LHCN-M2 (cell line): ENCODE measurements around the gene HLA-A. TPM values are rescaled to one million over a fixed set of nuclear protein-coding genes. Genes with fewer than 3 reads are reported as not detected.
"Not testable (repeated sequence)": the region's sequence is repeated elsewhere in the genome, so short reads cannot be mapped to it uniquely, and the experiment has no call there.

ENCODE experiments used
- DNase-seq: peaks from one replicate; pipeline ENCODE4 v3.0.0-alpha.2; 2012; ENCODE audit warnings: low read depth
- polyA plus RNA-seq: library from polyadenylated mRNA; unstranded; fragments of >200 nt; gene quantifications from one replicate; pipeline ENCODE4 v1.2.1, GENCODE V29; 2012; ENCODE audit warnings: missing spikeins
- total RNA-seq: library from RNA; depleted of rRNA; stranded (reverse); fragments of >200 nt; gene quantifications from 2 replicates; pipeline ENCODE4 v1.2.3, GENCODE V29; 2014; rRNA removed

HLA-A gene
- 412 and 438 TPM in 2 replicates for total RNA-seq
- polyA plus RNA-seq, result 309 TPM

- DNase-seq, result peak; percentile 94
Measured at GRCh38 chr6:29942275-29943052, at the start of gene HLA-A. Gene HLA-A, plus strand, starts transcription at chr6:29942532. Its CDS starts 22 bp downstream, at chr6:29942554.

DNA sequence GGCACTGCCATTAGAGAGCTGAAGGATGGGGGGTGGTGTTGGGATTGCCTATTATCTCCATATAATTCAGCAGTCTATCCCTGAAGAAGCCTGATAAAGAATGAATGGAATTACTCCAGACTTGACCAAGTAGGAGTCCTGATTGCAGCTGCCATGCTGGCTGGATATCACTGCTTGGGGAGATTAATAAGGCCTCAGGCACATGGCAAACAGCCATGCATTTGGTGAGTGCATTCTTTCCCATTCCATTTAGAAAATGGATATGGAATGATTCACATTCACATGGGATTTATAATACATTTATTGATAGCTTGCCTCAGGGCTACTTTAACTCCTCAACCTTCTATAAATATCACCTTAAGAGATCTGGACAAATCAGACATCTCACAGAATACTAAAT lies 49.6 kb upstream of the HLA-A start:
- DNase-seq, result no peak

- DNase-seq, result no peak
Measured at GRCh38 chr6:29899281-29899680, 43.1 kb upstream of the HLA-A start.

GRCh38 chr6:29905286-29905685 lies 37.0 kb upstream of the HLA-A start:
- no peak for DNase-seq

DNA sequence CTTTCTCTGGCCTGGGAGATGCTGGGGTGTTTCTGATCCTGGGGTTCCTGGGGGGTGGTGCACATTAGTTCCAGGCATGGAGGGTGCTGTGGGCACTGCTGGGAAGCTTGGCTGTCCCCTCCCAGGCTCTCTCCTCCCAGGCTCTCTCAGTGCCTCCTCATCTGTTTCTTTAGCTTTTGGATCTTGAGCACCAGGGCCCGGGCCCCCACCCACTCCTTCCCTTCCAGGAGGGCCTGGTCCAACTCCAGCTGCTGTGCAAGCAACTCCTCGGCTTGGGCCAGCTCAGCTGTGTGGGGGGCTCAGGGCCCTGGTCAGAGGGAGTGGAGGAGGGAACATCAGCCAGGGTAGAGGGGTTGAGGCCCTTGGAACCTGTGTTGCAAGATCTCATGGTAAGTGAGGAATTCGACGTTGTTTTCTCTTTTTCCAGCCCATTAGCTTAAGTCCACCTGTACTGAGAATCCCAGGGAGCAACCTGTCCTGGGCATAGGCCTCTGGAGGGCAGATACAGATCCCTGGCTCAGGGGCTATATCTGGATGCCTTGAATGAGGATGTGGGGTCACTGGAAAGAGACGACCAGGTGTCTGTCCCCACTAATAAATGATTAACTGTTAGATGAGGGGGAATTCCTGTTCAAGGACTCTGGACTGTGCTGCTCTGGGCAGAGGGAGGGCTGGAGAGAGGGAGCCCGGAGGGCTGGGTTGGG lies 34.5 kb upstream of the HLA-A start:
- no peak for DNase-seq

DNA sequence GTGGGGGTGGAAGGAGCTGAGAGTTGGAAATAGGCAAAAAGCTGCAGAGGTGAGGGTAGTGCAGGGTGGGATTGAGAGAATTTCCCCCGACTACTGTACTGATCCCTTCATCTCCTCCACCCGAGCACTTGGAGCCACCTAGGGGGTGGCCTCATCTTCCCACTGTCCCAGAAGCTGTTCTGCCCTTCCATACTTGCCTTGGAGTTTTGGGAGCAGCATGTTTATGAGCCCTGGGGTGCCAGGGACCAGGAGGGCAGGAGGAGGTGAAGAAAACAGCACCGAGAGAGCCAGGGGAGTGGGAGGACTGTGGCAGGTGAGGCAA lies 34.0 kb upstream of the HLA-A start:
- no peak for DNase-seq

- DNase-seq, result no peak
Measured at GRCh38 chr6:29908710-29909109, 33.6 kb upstream of the HLA-A start.

DNA sequence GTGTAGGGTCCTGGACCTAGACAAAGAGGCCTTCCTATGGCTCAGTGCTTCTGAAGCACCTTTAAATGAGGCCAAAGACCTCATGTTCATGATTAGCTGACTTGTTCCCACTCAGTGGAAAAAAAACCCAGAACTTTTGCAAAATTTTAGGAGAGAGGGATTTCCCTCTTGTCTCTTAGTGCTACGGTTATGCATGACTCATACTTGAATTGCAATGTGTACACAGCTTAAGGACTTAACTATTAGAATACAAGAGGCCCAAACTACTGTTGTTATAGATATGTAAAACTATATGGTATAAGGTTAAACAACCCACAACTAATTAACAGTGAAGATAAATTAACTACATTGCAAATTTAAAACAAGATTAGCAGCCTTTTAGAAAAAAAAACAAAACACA lies 32.3 kb upstream of the HLA-A start:
- no peak for DNase-seq

DNA sequence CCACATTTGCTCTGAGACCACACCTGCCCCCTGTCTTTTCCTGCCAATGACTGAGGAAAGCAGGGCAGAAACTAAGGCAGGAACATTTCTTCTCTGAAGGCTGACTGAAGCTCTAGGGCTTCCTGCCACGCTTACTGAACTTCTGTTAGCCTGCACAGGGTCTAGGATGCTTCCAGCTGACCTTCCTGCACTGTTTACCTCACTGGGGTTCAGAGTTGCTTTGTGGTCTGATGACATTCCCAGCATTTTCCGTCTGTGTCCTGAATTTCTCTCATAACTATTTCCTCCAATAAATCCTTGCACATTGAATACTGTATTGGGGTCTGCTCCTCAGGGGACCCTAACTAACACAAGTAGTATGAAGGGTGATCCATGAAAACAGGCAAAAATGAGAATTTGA lies 29.5 kb upstream of the HLA-A start:
- no peak for DNase-seq

DNA sequence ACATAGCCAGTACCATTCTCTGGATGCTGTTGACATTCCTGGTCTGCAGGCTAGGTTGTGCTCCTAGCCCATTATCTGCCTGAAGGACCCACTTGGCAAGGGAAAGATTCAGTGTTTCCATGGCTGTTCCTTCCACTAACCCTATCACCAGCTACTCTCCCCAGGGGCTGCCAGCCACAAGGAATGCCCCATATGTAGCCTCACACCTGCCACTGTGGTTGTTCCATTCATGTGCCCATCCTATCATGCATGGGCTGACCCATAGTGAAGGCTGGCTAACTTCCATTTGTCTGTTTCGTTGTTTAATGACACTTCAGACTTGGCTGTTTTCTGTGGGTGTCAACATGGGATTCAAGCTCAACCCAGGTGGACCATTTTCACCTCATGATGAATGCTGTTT lies 25.6 kb upstream of the HLA-A start:
- DNase-seq, result no peak

GRCh38 chr6:29917857-29918256 lies 24.5 kb upstream of the HLA-A start:
- DNase-seq, result no peak

GRCh38 chr6:29919506-29920445 lies 22.6 kb upstream of the HLA-A start:
- no peak for DNase-seq

DNA sequence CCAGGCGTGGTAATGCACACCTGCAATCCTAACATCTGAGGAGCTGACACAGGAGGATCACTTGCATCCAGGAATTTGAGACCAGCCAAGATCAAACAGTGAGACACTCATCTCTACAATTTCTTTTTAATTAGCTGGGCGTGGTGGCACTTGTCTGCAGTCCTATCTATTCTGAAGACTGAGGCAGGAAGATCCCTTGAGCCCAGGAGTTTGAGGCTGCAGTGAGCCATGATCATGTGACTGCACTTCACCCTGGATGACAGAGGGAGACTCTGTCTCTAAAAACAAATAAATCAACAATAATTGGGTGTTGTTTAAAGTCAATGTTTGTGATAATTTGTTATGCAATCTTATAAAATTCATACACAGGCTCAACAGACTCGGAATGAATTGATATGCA lies 18.0 kb upstream of the HLA-A start:
- no peak for DNase-seq

- no peak for DNase-seq
Measured at GRCh38 chr6:29924731-29925130, 17.6 kb upstream of the HLA-A start.

DNA sequence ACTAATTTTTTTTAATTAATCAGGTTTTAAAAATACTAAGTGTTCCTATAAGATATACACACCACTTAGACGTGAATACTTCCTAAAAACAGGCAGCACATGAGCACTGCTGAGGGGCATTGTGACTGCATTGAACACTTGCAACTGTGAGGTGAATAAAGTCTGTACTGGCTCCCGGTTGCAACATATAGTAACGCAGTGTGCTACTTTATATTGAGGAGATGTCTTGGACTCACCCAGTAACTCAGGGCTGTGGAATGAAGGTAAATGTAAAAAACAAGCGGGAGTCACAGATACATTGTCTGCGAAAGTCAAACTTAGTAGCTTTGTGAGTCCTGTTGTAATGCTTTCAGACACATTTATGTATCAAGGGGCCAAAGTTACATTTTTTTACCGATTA lies 17.0 kb upstream of the HLA-A start:
- no peak for DNase-seq

GRCh38 chr6:29925727-29926412 lies 16.5 kb upstream of the HLA-A start:
- DNase-seq, result no peak

GRCh38 chr6:29926413-29927274 lies 15.7 kb upstream of the HLA-A start:
- DNase-seq, result peak; percentile 36

GRCh38 chr6:29927275-29927569 lies 15.1 kb upstream of the HLA-A start:
- DNase-seq, result no peak

DNA sequence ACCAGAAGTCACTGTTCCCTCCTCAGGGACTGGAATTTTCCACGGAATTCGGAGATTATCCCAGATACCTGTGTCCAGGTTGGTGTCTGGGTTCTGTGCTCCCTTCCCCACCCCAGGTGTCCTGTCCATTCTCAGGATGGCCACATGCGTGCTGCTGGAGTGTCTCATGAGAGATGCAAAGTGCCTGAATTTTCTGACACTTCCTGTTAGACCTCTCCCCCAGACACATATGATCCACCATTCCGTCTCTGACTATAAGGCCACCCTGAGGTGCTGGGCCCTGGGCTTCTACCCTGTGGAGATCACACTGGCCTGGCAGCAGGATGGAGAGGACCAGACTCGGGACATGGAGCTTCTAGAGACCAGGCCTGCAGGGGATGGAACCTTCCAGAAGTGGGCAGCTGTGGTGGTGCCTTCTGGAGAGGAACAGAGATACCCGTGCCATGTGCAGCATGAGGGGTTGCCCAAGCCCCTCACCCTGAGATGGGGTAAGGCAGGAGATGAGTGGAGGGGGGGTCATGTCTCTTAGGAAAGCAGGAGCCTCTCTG lies 14.4 kb upstream of the HLA-A start:
- DNase-seq, result no peak

DNA sequence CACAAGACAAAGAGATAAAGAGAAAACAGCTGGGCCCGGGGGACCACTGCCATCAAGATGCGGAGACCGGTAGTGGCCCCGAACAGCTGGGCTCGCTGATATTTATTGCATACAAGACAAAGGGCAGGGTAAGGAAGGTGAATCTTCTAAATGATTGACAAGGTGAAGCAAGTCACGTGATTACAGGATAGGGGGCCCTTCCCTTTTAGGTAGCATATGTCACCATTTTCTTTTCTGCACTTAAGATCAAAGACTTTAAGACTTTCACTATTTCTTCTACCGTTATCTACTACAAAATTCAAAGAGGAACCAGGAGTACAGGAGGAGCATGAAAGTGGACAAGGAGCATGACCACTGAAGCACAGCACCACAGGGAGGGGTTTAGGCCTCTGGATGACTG lies 12.3 kb upstream of the HLA-A start:
- DNase-seq, result not testable (repeated sequence)

GRCh38 chr6:29933955-29934354 lies 8.4 kb upstream of the HLA-A start:
- no peak for DNase-seq
